Measurements from ENCODE around the gene DST.

Gene DST

GRCh38 chr6:56480654-56481337, 161.9 kb downstream of the DST start:
- no peak for DNase-seq (ENCODE audit: low spot score)

GRCh38 chr6:56480246-56480645, 162.4 kb downstream of the DST start:
- DNase-seq (ENCODE audit: low spot score): no peak

- no peak for DNase-seq (ENCODE audit: low spot score)
Observed at GRCh38 chr6:56479381-56479780, 163.3 kb downstream of the DST start.

- no peak for DNase-seq (ENCODE audit: low spot score)
Observed at GRCh38 chr6:56478202-56478601, 164.5 kb downstream of the DST start.

- no peak for DNase-seq (ENCODE audit: low spot score)
Observed at GRCh38 chr6:56477241-56477640, 165.4 kb downstream of the DST start.

GRCh38 chr6:56475736-56476457, 166.8 kb downstream of the DST start:
- no peak for DNase-seq (ENCODE audit: low spot score)

GRCh38 chr6:56474532-56474931, 168.2 kb downstream of the DST start:
- no peak for DNase-seq (ENCODE audit: low spot score)

- no peak for DNase-seq (ENCODE audit: low spot score)
Observed at GRCh38 chr6:56463443-56463842, 179.2 kb downstream of the DST start.

GRCh38 chr6:56459030-56459805, 183.5 kb downstream of the DST start:
- no peak for DNase-seq (ENCODE audit: low spot score)

- DNase-seq (ENCODE audit: low spot score): no peak
Observed at GRCh38 chr6:56458324-56458884, 184.3 kb downstream of the DST start.

- no peak for DNase-seq (ENCODE audit: low spot score)
Observed at GRCh38 chr6:56456785-56457184, 185.9 kb downstream of the DST start.

- no peak for DNase-seq (ENCODE audit: low spot score)
Observed at GRCh38 chr6:56450882-56451739, 191.6 kb downstream of the DST start.

GRCh38 chr6:56450376-56450775, 192.3 kb downstream of the DST start:
- DNase-seq (ENCODE audit: low spot score): no peak

GRCh38 chr6:56448046-56448445, 194.6 kb downstream of the DST start:
- no peak for DNase-seq (ENCODE audit: low spot score)

- no peak for DNase-seq (ENCODE audit: low spot score)
Observed at GRCh38 chr6:56445818-56446217, 196.9 kb downstream of the DST start.

- no peak for DNase-seq (ENCODE audit: low spot score)
Observed at GRCh38 chr6:56444855-56445254, 197.8 kb downstream of the DST start.

GRCh38 chr6:56440551-56440981, 202.1 kb downstream of the DST start:
- no peak for DNase-seq (ENCODE audit: low spot score)

- no peak for DNase-seq (ENCODE audit: low spot score)
Observed at GRCh38 chr6:56437171-56437900, 205.4 kb downstream of the DST start.

GRCh38 chr6:56435754-56436153, 206.9 kb downstream of the DST start:
- DNase-seq (ENCODE audit: low spot score): no peak

GRCh38 chr6:56435326-56435725, 207.4 kb downstream of the DST start:
- no peak for DNase-seq (ENCODE audit: low spot score)

- no peak for DNase-seq (ENCODE audit: low spot score)
Observed at GRCh38 chr6:56434606-56435005, 208.1 kb downstream of the DST start.

Measured in CD4-positive, alpha-beta T cell treated with Interleukin-6 at 100 ng/mL for 8 hours (primary cell).